ENCODE results near the gene ATP5PD.
A peak's percentile ranks its signal among the peaks of the same experiment; 100 is the strongest.

GRCh38 chr17:75059369-75060345 is 12.9 kb upstream of the ATP5PD start:
- TF ChIP-seq CTCF (IDR thresholded peaks at IDR 0.05) (peak; percentile 30 to 45 (median 36)), POLR2A (IDR thresholded peaks at IDR 0.05) (no peak), EP300 (IDR thresholded peaks at IDR 0.05) (no peak), POLR2AphosphoS5 (IDR thresholded peaks at IDR 0.05) (peak in 1 of 4 donors; percentile 17)

Data from sigmoid colon (tissue), 4 donors.